HL-60 (cell line): ENCODE measurements around the gene ATXN7L2.

Experiments used
- GABPA ChIP-seq: IDR thresholded peaks from 2 replicates; pipeline ENCODE4 v1.6.1; 2012; ENCODE audit warnings: low read depth
- POLR2AphosphoS5 ChIP-seq: IDR thresholded peaks from 2 replicates; pipeline ENCODE4 v1.6.1; 2012; ENCODE audit warnings: low read depth
- TF ChIP-seq, protein P1 (sequence below): IDR thresholded peaks from one replicate; pipeline ENCODE4 v1.5.1; 2011; ENCODE audit warnings: low read length, control low read depth, inconsistent platforms; ENCODE audit not compliant: insufficient read depth
- TF ChIP-seq, protein P2 (sequence below): IDR thresholded peaks from 2 replicates; pipeline ENCODE4 v1.6.1; 2012; ENCODE audit warnings: low read depth; ENCODE audit not compliant: insufficient replicate concordance

DNA sequence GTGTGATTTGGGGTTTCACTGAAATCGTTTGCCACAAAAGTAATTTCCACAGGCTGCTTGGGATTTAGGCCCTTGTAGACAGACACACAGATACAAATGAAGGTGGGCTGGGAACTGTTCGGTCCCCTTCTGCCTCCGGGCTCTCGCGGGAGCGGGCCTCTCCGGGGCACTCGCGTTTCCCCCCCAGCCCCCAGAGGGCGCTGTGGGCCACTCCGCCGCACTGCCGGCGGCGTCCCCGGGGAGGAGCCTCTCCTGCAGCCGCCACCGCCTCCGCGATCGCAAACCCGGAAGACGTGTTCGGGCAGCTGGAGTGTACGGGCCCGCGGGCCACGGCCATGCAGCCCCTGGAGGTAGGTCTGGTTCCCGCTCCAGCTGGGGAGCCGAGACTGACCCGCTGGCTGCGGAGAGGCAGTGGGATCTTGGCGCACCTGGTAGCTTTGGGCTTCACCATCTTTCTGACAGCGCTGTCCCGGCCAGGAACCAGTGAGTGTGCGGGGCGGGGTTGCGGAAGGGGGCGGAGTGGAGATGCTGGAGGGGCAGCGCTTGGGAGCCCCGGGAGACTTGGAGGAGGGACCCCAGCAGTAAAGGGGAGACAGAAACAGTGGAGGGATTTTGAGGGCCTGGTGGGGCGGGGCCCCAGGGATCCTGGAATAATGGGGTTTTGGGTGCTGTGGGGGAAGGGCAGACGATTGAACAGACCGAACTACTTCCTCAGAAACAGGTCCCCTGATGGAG, 10.3 kb downstream of the ATXN7L2 start, which contains the start of gene CYB561D1:
- TF ChIP-seq POLR2AphosphoS5 (peak; percentile 81; the same call in 1 of the 2 replicates), GABPA (no peak)
- TF ChIP-seq, protein P1, sequence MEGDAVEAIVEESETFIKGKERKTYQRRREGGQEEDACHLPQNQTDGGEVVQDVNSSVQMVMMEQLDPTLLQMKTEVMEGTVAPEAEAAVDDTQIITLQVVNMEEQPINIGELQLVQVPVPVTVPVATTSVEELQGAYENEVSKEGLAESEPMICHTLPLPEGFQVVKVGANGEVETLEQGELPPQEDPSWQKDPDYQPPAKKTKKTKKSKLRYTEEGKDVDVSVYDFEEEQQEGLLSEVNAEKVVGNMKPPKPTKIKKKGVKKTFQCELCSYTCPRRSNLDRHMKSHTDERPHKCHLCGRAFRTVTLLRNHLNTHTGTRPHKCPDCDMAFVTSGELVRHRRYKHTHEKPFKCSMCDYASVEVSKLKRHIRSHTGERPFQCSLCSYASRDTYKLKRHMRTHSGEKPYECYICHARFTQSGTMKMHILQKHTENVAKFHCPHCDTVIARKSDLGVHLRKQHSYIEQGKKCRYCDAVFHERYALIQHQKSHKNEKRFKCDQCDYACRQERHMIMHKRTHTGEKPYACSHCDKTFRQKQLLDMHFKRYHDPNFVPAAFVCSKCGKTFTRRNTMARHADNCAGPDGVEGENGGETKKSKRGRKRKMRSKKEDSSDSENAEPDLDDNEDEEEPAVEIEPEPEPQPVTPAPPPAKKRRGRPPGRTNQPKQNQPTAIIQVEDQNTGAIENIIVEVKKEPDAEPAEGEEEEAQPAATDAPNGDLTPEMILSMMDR = peak; percentile 81
- TF ChIP-seq, protein P2, sequence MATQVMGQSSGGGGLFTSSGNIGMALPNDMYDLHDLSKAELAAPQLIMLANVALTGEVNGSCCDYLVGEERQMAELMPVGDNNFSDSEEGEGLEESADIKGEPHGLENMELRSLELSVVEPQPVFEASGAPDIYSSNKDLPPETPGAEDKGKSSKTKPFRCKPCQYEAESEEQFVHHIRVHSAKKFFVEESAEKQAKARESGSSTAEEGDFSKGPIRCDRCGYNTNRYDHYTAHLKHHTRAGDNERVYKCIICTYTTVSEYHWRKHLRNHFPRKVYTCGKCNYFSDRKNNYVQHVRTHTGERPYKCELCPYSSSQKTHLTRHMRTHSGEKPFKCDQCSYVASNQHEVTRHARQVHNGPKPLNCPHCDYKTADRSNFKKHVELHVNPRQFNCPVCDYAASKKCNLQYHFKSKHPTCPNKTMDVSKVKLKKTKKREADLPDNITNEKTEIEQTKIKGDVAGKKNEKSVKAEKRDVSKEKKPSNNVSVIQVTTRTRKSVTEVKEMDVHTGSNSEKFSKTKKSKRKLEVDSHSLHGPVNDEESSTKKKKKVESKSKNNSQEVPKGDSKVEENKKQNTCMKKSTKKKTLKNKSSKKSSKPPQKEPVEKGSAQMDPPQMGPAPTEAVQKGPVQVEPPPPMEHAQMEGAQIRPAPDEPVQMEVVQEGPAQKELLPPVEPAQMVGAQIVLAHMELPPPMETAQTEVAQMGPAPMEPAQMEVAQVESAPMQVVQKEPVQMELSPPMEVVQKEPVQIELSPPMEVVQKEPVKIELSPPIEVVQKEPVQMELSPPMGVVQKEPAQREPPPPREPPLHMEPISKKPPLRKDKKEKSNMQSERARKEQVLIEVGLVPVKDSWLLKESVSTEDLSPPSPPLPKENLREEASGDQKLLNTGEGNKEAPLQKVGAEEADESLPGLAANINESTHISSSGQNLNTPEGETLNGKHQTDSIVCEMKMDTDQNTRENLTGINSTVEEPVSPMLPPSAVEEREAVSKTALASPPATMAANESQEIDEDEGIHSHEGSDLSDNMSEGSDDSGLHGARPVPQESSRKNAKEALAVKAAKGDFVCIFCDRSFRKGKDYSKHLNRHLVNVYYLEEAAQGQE = no peak
